Endothelial cell of umbilical vein (primary cell): ENCODE data around the gene MYH7. TPM values are rescaled to one million over a fixed set of nuclear protein-coding genes. Genes with fewer than 3 reads are reported as not detected.

Experiments used
- BruUV-seq: library from RNA; stranded (reverse); fragments of 400-500 nt; replicated peaks from 2 replicates; lab custom pipeline; 2021; lab: Mats Ljungman, UMichigan
- CTCF ChIA-PET: fragments of 300-600, 350-600 bp; sonication (Branson Sonifier 250); formaldehyde crosslinking; loops from one replicate; lab custom pipeline; 2021; ENCODE audit warnings: antibody characterized with exemption, inconsistent platforms; lab: Charles Lee
- POLR2A ChIA-PET: fragments of 300-600, 350-600 bp; sonication (Branson Sonifier 250); formaldehyde crosslinking; loops from one replicate; lab custom pipeline; 2021; ENCODE audit warnings: antibody characterized with exemption, inconsistent platforms; lab: Charles Lee
- DNase-seq: peaks from one replicate; pipeline ENCODE4 v3.0.0-alpha.2; 2011; ENCODE audit warnings: low read depth, low spot score
- FAIRE-seq: peaks from 2 replicates; lab custom pipeline; 2011; peaks lifted over from hg19 to GRCh38; lab: Jason Lieb, UNC
- H2AFZ ChIP-seq: 2 replicates; pipeline ENCODE4 v1.6.0; 2012; ENCODE audit warnings: low read depth, low read length, control low read depth, inconsistent platforms
- H3K27ac ChIP-seq: 2 replicates; pipeline ENCODE4 v1.5.1; 2011; ENCODE audit warnings: low read depth, mild to moderate bottlenecking, control low read depth, low read length, moderate library complexity; ENCODE audit not compliant: insufficient read depth
- H3K27me3 ChIP-seq, 2 experiments: 2 replicates each; pipeline versions ENCODE4 v1.6.0 to v1.6.1; 2011; ENCODE audit warnings: low read length in 2 of 2, mixed read lengths in 1 of 2; ENCODE audit not compliant: control insufficient read depth in 2 of 2, insufficient read depth in 2 of 2
- H3K36me3 ChIP-seq, 2 experiments: 2 replicates in 1 of 2; 3 replicates in 1 of 2; pipeline ENCODE4 v1.5.1; 2011; ENCODE audit warnings: low read length in 2 of 2, mild to moderate bottlenecking in 1 of 2, moderate library complexity in 1 of 2; ENCODE audit not compliant: control insufficient read depth in 2 of 2, insufficient read depth in 2 of 2; ENCODE audit errors: extremely low read depth in 1 of 2
- H3K4me1 ChIP-seq: 3 replicates; pipeline ENCODE4 v1.5.1; 2011; ENCODE audit warnings: mild to moderate bottlenecking, low read length; ENCODE audit not compliant: control insufficient read depth, insufficient read depth; ENCODE audit errors: extremely low read depth
- H3K4me2 ChIP-seq: 2 replicates; pipeline ENCODE4 v1.6.1; 2011; ENCODE audit warnings: low read length, control low read depth, mixed read lengths; ENCODE audit not compliant: insufficient read depth
- H3K4me3 ChIP-seq, 3 experiments: fragments of 200-600 bp in 1 of 3; sonication (generic), shearing (Covaris generic) in 1 of 3; replicated peaks in 1 of 3; 2 replicates each; pipeline ENCODE4 v1.5.1; 2011 to 2016; ENCODE audit warnings: control low read depth in 3 of 3, low read length in 3 of 3, mild to moderate bottlenecking in 2 of 3, inconsistent platforms in 1 of 3, low read depth in 1 of 3, moderate library complexity in 1 of 3; ENCODE audit not compliant: insufficient read depth in 1 of 3
- H3K79me2 ChIP-seq: 2 replicates; pipeline ENCODE4 v1.6.0; 2012; ENCODE audit warnings: low read length, inconsistent platforms; ENCODE audit not compliant: control insufficient read depth, insufficient read depth
- H3K9ac ChIP-seq: replicated peaks from 2 replicates; pipeline ENCODE3; 2011; ENCODE audit warnings: low read length, control low read depth; ENCODE audit not compliant: insufficient read depth; ENCODE audit errors: extremely low read depth
- H3K9me1 ChIP-seq: replicated peaks from 3 replicates; pipeline ENCODE4 v1.6.0; 2011; ENCODE audit warnings: mild to moderate bottlenecking, low read length; ENCODE audit not compliant: control insufficient read depth, insufficient read depth; ENCODE audit errors: extremely low read depth
- H3K9me3 ChIP-seq: replicated peaks from 2 replicates; pipeline ENCODE4 v1.5.1; 2012; ENCODE audit warnings: low read length, inconsistent platforms; ENCODE audit not compliant: control insufficient read depth, insufficient read depth
- H4K20me1 ChIP-seq: replicated peaks from 2 replicates; pipeline ENCODE3; 2011; ENCODE audit warnings: mild to moderate bottlenecking, low read length; ENCODE audit not compliant: control insufficient read depth, insufficient read depth; ENCODE audit errors: extremely low read depth
- CTCF ChIP-seq, 2 donors: IDR thresholded peaks; 1 replicate in 1 of 2; 2 replicates in 1 of 2; pipeline ENCODE4 v1.5.1; 2011; ENCODE audit warnings: low read length in 2 of 2, mild to moderate bottlenecking in 2 of 2, moderate library complexity in 2 of 2, control low read depth in 1 of 2, inconsistent platforms in 1 of 2, low read depth in 1 of 2; ENCODE audit not compliant: insufficient read depth in 1 of 2; ENCODE audit errors: extremely low read depth in 1 of 2
- EZH2 ChIP-seq: IDR thresholded peaks from 2 replicates; pipeline ENCODE4 v1.6.1; 2012; ENCODE audit warnings: borderline replicate concordance, low read depth, mild to moderate bottlenecking, moderate library complexity, low read length, inconsistent platforms; ENCODE audit not compliant: severe bottlenecking
- JUN ChIP-seq: IDR thresholded peaks from 2 replicates; pipeline ENCODE4 v1.6.1; 2011; ENCODE audit warnings: borderline replicate concordance, low read depth; ENCODE audit not compliant: insufficient read length, insufficient read depth
- MYC ChIP-seq: IDR thresholded peaks from one replicate; pipeline ENCODE4 v1.6.1; 2011; ENCODE audit warnings: mild to moderate bottlenecking, low read depth, low read length
- POLR2A ChIP-seq: IDR thresholded peaks from 2 replicates; pipeline ENCODE4 v1.6.1; 2012; ENCODE audit warnings: low read depth, mild to moderate bottlenecking, control low read depth, low read length
- dilution Hi-C: fragments of 300-500 bp; cut with MboI; formaldehyde crosslinking; loops from one replicate; pipeline ENCODE4 v1.15.0; 2019; ENCODE audit warnings: low sequenced_read_pairs; ENCODE audit not compliant: extremely low pct_ligation_motif_present
- intact Hi-C: fragments of 100-400 bp; cut with micrococcal nuclease; formaldehyde crosslinking; loops from one replicate; pipeline ENCODE4 v1.10.0; 2022
- polyA plus RNA-seq, 4 experiments: library from polyadenylated mRNA; depleted of rRNA in 3 of 4; stranded (reverse) in 3 of 4; unstranded in 1 of 4; fragments of >200 nt; gene quantifications; 2 replicates each; pipeline versions ENCODE4 v1.2.1 to v1.2.3, GENCODE V29; 2011 to 2012; ENCODE audit warnings: missing spikeins in 1 of 4
- total RNA-seq: library from RNA; stranded (reverse); gene quantifications from 2 replicates; pipeline ENCODE4 v1.2.3, GENCODE V29; 2021
- TF ChIP-seq, protein P1 (sequence below): IDR thresholded peaks from 2 replicates; pipeline ENCODE4 v1.6.1; 2011; ENCODE audit not compliant: insufficient read depth, insufficient read length

MYH7 gene
- total and polyA plus RNA-seq, 2 donors (not counting 3 experiments of a cell fraction or from before 2014, with no cell fraction given), result not detected

GRCh38 chr14:23388996-23389395, 46.5 kb downstream of the MYH7 start:
- POLR2A ChIA-PET, result no interaction called here
- H4K20me1 ChIP-seq, result no peaks in the 10 kb centered on the region
- no peaks in the 10 kb centered on the region for H3K79me2 ChIP-seq
- H3K4me1 ChIP-seq, result no peaks in the 10 kb centered on the region
- no TSS peak for BruUV-seq
- H3K4me3 ChIP-seq, result no peak overlapping the region
- dilution Hi-C loops, result no loop called here
- intact Hi-C loops, result no loop called here
- no peaks in the 10 kb centered on the region for H3K9me1 ChIP-seq
- TF ChIP-seq JUN (no peak), CTCF (IDR thresholded peaks at IDR 0.05; ENCODE audit: extremely low read depth in 1 of 2, insufficient read depth in 1 of 2, low read depth in 1 of 2, low read length in 2 of 2) (no peak), MYC (no peak), EZH2 (no peak), POLR2A (no peak)
- TF ChIP-seq, protein P1, sequence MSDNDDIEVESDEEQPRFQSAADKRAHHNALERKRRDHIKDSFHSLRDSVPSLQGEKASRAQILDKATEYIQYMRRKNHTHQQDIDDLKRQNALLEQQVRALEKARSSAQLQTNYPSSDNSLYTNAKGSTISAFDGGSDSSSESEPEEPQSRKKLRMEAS, result no peak
- no peaks in the 10 kb centered on the region for H3K9me3 ChIP-seq
- no peak overlapping the region for H3K4me2 ChIP-seq
- H3K36me3 ChIP-seq, result no peaks in the 10 kb centered on the region
- DNase-seq, result no peak
- H3K27me3 ChIP-seq, result no peaks in the 10 kb centered on the region
- no peak for FAIRE-seq
- H3K27ac ChIP-seq, result no peak overlapping the region
- H3K9ac ChIP-seq, result no peak overlapping the region
- H2AFZ ChIP-seq, result no peak overlapping the region
- CTCF ChIA-PET, result interaction anchor here (2.3 kb wide), 1 partner anchor 10 kb away, joined by 10 read pairs; no protein-coding TSS in a partner anchor
